GM19025 (cell line): ENCODE data around the gene CDH16.

Source experiments
- ATAC-seq: cut with Tn5 transposase; IDR thresholded peaks from one replicate; pipeline ENCODE4 v1.9.1; 2021; ENCODE audit warnings: mild to moderate bottlenecking, low read depth, moderate library complexity; ENCODE audit not compliant: unreplicated experiment

CDH16 gene

DNA sequence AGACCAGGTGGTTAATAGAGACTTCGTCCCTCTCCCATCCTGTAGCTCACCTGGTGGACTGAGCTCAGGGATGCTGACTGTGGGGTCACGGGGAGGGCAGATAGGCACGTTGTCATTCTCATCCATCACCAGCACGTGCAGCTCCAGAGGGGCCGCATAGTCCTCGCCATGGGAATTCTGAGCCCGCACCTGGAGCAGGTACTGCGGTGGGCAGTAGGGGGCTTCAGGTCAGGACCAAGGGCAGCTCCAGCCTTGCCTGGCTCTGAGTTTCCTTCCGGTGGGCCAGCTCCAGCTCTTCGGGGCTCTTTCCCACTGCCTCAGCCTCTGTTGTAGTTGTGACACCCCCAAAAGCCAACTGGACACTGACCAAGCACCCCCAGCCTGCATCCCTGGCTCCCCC, 5.6 kb downstream of the CDH16 start:
- ATAC-seq: no peak

DNA sequence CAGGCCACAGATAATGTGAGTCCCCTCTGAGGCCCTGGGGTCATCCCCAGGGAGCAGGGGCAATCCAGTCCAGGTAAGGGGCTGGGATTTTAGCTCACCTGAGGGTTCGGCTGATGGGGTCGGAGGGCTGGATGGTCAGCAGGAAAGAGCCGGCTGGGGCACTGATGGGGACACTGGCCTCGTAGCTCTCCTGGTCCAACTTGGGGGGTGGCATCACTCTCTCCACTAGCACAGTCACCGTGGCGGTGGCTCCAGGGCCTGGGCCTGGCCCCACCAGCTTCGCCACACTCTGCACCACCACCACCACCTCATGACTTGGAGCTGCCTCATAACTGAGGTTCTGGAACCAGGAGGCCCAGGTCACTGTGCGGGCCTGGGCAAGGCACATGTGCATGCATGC, 6.9 kb downstream of the CDH16 start:
- no peak for ATAC-seq

DNA sequence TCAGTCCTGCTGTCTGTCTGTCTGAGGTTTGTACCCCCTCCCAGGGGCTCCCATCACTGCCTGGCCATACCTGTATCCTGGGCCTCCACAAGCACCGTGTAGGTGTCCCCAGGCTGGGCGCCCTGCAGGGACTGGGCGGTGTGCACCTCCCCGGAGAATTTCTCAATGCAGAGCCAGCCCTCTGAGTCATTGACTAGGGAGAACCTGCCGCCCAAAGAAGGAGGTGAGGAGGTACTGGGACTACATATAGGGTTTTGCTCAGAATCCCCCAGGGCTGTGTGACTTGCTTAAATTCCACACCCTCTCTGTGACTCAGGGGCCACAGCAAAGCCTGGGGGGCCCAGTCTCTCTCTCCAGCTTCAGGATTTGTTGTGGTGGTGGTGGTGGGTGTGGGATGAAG, 7.6 kb downstream of the CDH16 start:
- no peak for ATAC-seq

DNA sequence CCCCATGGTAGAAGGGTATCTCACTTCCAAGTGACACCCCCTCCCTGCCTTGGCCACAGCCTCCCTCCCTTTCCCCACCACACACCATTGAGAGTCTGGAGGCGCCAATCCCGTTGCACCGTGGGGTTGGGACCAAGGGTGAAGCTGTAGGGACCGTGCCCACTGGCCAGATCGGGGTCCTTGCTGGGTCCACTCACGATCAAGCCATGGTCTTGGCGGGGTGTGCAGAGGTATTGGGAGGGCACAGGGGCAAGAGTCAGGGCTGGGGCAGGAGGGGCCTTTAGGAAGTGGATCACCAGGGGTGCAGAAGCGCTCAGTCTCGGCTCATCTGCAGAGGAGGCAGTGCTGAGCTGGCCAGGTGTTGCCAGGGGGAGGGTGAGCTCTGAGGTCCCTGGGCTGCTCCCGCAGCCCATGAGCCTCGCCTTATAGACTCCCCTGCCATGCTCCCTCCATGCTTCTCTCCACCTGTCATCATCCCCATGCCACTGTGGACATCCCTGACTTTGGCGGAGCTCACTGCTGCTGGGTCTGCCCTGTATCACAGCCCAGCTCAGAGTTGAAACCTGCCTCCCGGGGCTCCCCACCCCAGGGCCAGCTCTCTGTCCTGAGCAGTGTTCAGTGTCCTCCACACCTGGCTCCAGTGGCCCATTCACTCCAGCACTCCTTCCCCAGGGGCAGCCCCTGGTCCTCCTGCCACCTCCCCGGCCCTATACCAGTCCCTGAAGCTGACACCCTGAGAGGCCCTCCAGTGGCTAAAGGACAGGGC, 8.3 kb downstream of the CDH16 start:
- ATAC-seq: no peak

DNA sequence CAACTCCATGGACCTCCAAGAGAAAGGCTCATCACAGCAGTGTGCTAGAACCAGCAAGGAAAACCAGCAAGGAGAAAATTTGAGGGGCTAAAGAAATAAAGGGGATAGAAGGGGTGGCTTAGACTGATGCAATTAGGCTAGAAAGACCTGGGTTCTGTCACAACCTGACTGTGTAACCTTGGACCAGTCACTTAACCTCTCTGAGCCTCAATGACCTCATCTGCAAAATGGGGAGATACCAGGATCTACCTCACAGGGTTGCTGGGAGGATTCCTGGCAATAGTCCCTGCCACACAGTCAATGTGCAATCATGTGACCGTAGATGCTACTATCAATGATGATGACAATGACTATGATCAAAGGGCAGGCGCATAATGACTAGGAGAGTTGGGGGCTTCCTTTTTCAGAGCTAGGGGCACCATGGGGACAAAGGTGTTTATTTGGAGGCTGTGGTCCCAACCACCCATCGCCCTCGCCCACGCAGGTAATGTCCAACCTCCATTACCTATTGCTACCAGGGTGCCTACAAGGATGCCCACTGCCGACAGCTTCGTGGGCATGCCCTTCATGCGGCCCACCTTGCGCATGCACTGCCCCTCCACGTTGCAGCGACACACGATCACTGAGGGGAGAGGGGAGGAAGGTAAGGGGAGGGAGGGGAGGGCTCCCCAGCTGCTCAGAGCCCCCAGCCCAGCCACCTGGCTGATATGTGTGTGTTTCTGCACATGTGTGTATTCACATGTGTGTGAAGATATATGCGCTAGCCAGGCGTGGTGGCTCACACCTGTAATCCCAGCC, 9.7 kb downstream of the CDH16 start:
- ATAC-seq: no peak

DNA sequence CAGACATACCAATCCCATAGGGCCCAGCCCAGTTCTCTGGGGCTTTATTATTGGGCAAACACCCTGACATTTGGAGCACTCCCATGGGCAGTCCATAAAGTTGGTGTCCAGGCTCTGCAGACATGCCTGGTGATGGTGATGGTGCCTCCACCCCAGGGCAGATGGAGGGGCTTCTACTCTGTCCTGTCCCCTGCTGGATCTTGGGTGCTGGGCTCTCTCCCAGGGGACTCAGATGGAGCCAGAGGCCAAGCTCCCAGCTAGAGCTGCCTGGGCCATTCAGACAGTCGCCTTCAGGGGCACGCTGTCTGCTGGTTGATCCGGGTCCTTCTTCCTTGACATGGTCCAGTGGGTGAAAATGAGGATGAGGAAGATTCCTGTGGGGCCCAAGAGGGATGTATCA, 10.6 kb downstream of the CDH16 start:
- no peak for ATAC-seq

DNA sequence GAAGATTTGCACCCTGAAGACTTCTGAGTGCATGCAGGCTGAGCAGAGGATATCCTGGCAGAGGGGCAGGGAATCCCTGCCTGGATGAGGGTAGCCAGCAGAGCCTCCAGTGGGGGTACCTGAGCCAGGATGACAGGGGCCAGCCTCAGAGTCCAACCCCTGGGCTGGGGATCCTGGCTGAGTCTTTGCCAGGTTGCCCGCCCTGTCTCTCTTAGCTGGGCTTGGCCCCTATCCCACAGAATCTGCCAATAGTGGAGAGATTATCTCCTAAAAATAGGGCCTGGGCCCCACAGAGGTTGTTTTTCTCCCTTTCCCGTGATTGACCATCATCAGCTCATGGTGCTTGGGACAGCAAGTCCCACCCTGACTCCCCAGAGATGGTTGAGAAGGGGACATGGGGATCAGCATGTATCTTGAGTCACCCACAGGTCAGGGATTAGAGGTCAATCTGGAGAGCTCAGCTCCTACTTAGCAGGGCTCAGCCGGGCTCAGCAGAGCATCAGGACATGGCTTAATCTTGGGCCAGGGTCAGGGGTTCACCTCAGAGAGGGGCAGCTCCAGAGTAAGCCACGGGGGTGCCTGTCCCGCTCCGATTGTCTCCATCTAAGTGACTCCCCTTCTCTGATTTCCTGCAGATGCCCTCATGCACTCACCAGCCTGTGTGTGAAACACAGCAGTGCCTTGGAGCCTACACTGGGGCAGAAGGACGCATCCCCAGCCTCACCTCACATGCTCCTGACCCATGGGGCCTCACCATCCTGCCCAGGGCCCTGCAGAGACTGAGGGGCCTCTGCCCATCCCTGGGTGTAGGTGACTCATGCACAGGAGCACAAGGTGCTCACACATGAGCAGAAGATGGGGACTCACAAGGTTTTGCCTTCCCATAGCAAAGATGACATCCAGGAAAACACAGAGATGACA, 11.5 kb downstream of the CDH16 start:
- no peak for ATAC-seq

DNA sequence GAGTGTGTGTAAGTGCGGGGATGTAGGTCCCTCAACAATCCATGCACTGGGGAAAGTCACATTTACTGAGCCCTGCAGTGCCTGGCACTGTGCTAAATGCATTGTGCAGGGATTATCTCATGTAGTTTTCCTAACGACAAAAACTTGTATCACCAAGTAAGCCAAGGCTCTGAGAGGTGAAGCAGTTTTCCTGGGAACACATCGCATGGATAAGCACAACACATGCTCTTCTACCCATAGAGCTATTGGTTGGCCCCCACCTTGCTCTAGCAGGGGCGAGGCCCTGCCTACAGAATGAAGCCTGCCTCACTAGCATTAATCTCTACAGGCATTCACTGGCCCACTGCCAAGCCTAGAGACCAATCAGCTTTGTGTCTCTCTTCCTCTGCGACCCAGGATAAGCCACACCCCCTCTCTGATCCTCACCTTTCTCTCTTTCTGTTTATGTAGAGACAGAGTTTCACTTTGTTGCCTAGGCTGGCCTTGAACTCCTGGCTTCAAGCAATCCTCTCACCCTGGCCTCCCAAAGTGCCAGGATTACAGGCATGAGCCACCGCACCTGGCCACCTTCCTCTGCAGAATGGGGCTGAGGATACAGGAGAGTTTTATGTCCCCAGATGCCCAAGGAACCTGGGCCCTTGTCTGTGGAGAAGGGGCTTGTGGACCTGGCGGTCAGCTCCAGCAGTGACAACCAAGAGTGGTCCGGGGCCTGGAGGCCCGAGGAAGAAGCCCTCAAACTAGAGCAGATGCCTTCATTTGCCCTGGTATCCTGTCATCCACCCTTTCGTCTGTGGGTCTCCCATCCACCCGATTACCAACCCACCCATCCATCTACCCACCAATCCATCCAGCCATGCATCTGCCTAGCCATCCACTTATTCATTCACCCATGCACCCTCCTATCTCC, 12.8 kb downstream of the CDH16 start:
- no peak for ATAC-seq

DNA sequence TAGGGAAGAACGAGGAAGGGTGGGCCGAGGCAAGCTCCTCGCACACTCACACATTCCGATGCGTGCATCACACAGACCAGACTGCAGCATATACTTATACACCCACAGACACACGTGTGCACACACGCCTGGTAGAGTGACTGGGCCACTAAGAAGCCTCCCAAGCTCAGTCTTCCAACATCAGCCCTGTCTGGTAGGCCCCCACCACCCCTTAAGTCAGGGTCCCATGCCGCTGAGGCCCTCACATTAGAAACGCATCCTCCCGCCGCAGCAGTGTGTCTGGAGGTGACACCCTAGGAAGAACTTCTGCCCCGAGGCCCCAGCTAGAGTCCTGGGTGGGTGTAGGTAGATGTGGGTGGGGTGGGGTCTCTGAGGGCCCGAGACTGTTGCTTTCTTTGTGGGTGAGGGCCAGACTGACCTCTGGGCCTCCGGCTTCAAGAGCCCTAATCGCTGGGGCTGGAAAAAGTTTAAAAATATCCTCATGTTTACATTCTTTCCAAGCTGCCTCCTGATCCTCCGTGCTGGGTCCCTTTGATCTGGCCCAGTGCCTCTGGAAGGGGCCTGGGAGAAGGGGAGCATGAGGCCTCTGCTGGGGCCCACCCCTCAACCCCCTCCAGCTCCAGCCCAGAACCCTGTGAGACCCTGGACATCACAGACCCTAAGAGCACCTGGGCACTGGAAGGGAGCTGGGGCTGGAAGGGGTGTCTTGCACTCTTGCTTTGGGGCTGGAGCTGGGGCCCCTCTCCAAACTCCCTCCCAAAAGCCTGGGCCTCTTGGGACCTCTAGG, 13.6 kb downstream of the CDH16 start:
- ATAC-seq: no peak

DNA sequence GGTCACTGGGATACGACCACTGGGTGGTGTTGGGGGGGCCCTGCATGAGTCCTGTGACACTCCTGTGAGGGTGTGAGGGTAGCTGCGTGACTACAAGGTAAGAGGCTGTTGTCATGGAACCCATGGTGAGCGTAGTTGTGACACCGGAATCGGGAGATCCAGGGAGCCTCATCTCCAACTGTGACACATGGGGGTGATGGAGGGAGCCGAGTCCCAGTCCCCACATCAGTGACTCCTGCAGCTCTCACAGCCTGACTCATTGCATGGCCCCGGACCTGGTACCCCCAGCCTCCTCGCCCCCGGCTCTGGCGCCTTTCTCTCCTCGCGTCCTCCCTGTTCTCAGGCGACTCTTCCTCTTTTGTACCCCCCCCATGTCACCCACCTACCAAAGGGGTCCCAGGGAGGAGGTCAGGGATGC, 14.2 kb downstream of the CDH16 start:
- no peak for ATAC-seq

DNA sequence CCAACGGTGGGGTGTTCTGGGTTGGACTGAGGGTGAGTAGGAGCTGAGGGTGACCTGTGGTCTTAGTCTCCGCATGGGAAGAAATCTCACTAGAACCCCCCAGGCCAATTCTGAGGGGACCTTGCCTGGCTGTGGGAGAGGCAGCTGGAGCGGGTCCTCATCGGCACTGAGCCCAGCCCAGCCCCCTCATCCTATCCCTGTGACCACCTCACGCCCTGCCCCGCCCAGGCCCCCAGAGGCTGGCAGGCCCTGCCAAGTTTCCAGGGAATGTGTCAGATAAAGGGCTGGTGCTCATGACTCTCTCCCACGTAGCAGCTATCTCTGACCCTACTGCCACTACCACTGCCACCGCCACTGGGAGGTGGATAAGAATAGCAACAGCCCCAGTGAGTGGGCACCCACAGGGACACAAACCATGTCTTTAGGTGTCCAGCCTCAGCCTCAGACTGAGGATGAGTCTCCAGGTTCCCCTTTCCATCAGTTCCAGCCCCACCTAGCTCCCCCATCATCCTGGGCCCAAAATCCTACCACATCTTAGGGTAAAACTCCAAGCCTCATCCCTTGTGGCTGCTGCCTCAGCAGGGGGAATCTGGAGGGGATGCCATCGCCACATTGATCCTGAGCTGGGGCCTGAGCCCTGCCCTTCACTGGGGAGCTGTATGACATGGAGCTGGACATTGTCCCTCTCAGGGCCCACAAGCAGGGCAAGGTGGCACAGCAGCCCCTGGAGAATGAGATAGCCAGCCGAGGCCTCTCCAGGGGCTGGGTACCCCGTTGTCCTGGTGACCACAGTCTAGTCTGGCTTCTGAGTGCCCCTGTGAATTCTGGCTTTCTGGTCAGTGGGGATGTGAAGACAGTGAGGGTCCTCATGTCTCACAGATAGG, 14.9 kb downstream of the CDH16 start:
- no peak for ATAC-seq

DNA sequence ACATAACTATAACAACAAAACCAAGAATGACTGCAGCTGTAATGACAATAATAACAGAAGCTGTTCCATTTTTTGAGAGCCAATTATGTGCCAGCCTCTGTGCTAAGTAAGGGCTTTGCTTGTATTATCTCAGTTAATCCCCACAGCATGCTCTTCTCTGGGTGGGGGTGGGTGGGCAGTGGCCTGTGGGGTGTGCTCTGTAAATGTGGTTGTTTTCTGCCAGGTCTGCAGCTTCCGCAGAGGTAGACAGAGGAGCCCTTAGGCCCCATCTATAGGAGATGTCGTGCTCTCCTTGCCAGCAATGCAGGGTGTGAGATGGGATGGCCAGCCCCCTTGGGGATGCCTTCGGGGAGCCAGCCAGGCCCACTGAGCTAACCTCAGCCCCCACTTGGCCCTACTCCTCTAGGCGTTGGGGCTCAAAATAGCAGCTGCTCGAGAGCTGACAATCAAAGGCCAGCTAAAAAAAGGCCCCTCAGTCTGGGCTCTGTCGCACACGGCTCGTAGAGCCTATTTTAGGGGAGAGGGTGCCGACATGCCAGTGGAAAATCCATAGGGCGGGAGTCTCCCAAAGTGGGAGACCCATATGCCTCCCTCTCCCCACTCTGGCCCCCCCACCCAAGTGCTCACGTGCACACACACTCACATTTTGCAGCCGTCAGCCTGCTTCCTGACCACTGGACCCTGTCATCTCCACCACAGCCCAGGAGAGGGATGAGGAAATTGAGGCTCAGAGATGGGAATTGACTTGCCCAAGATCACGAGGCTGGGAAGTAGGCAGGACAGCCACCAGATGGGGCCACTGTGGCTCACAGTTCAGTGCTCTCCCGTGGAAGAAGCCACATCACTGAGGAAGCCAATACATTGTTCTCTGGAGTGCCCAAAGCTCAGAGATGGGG, 15.8 kb downstream of the CDH16 start:
- ATAC-seq: no peak

DNA sequence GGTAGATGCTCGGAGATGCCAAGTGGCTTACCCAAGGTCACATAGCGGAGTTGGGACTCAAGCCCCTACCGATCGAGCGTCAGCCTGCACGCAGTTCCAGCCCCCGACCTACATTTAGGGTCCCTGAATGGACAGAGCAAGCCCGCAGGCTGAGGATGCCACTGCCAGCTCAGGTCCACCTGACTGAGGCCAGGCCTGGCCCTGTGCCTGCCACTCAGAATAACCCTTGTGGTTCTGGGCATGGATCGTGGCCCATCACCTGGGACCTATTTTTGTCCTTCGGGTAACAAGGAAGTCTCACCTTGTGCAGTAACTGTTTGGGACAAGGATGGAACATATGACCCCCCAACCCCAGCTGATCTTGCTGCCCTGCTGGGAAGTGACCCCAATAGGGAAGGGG, 17.1 kb downstream of the CDH16 start:
- ATAC-seq: no peak

DNA sequence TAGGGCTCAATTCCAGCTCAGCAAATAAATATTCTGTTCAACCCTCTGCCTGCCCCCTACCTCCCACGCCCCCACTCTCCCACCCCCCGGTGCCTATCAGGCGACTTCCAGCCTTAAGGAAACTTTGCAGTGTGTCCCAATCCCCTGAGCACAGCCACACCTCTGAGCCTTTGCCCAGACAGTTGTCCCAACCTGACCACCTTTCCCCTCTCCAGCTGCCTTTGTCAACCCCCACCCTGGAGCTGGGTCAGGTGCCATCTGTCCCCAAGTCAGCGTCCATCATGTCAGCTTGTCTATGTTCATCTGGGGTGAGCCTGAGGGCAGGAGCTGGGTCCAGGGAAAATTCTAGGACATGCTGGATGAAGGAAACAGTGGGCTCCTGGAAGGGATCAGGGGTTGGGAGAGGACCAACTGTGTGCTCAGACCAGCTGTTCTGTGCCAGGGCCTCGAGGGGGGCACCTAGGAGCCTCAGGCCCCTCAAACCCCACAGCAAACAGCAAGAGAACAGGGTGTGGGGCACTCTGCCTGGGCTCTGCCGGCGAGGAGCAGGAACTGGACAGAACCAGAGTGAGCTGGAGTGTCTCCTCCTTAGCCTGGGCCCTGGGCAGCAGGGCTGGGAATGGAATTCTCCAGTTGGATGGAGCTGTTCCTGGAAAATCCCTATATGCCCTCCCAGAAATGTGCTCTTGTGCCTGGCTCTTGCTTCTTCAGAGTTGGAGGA, 17.8 kb downstream of the CDH16 start:
- ATAC-seq: no peak

DNA sequence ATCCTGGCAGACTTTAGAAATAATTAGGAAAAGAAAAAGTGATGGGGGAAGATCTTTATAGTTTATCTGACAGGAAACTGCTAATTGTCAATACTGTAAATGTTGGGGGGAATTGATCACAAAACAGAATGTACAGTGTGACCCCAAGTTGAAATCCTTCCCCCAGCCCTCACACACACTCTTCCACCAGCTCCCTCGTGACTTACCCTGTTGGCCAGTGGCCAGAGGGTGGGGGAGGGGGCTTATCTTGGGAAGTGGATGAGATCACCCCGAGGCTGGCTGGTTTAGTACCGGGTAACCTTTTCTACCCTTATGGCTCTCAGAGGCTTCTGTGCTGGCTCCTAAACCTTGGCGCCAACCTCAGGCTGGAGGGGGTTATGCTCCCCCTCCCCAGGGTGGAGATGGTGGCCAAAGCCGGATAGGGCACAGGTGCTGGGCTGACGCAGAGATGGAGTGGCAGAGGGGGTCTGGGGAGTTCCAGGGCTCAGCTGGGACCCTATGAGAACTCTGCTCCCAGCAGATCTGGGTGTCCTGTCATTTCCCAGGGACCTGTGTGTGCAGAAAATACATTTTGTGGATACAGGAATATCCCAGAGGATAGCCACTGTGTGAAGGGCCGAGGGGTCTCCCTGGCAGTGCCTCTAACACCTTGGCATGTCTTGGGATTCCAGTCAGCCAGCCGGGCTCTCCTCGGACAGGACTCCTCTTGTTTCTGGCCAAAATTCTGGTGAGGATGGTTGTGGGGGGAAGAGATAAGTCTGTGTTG, 18.6 kb downstream of the CDH16 start:
- ATAC-seq: no peak
